ENCODE measurements around the gene CPSF2.
"Not testable (repeated sequence)": the region's sequence is repeated elsewhere in the genome, so short reads cannot be mapped to it uniquely, and the experiment has no call there.

CPSF2 gene

GRCh38 chr14:92161521-92161920, 39.8 kb downstream of the CPSF2 start:
- DNase-seq: no peak

- no peak for DNase-seq
Measured at GRCh38 chr14:92164958-92165357, 43.2 kb downstream of the CPSF2 start.

- DNase-seq: no peak
Measured at GRCh38 chr14:92173668-92174067, 51.9 kb downstream of the CPSF2 start.

GRCh38 chr14:92175811-92176210, 54.0 kb downstream of the CPSF2 start:
- DNase-seq: no peak

- DNase-seq: no peak
Measured at GRCh38 chr14:92176476-92176875, 54.7 kb downstream of the CPSF2 start.

- not testable (repeated sequence) for DNase-seq
Measured at GRCh38 chr14:92179178-92179577, 57.4 kb downstream of the CPSF2 start.

- DNase-seq: no peak
Measured at GRCh38 chr14:92185559-92185958, 63.8 kb downstream of the CPSF2 start.

- not testable (repeated sequence) for DNase-seq
Measured at GRCh38 chr14:92187616-92188015, 65.8 kb downstream of the CPSF2 start.

- DNase-seq: no peak
Measured at GRCh38 chr14:92190768-92191167, 69.0 kb downstream of the CPSF2 start.

- DNase-seq: no peak
Measured at GRCh38 chr14:92198804-92199203, 77.0 kb downstream of the CPSF2 start.

GRCh38 chr14:92199763-92200162, 78.0 kb downstream of the CPSF2 start:
- no peak for DNase-seq

GRCh38 chr14:92203116-92203515, 81.3 kb downstream of the CPSF2 start:
- no peak for DNase-seq

GRCh38 chr14:92204792-92205191, 83.0 kb downstream of the CPSF2 start:
- DNase-seq: no peak

GRCh38 chr14:92207012-92207927, 85.5 kb downstream of the CPSF2 start:
- no peak for DNase-seq

GRCh38 chr14:92207928-92208265, 86.1 kb downstream of the CPSF2 start:
- DNase-seq: no peak

- DNase-seq: no peak
Measured at GRCh38 chr14:92209141-92209540, 87.4 kb downstream of the CPSF2 start.

GRCh38 chr14:92213125-92213524, 91.4 kb downstream of the CPSF2 start:
- not testable (repeated sequence) for DNase-seq

- DNase-seq: no peak
Measured at GRCh38 chr14:92215579-92215978, 93.8 kb downstream of the CPSF2 start.

- DNase-seq: no peak
Measured at GRCh38 chr14:92217936-92218335, 96.2 kb downstream of the CPSF2 start.
